GM23338 (cell line): ENCODE results near the gene SMOC1. TPM values are rescaled to one million over a fixed set of nuclear protein-coding genes. Genes with fewer than 3 reads are reported as not detected.

Source experiments
- ATAC-seq: fragments of 200-7000 bp; cut with Tn5 transposase; 3 replicates; pipeline ENCODE4 v1.9.1; 2020
- DNase-seq: peaks from one replicate; pipeline ENCODE4 v3.0.0-alpha.2; 2015; ENCODE audit warnings: low spot score
- H2AFZ ChIP-seq: fragments of 200-600 bp; sonication (generic); 2 replicates; pipeline ENCODE4 v1.8.0; 2016; ENCODE audit warnings: antibody characterized with exemption, mild to moderate bottlenecking, moderate library complexity
- H3F3A ChIP-seq: fragments of 200-600 bp; sonication (generic); replicated peaks from 2 replicates; pipeline ENCODE4 v1.8.0; 2017; ENCODE audit warnings: antibody characterized with exemption, mixed run types, low read depth
- H3K27ac ChIP-seq: fragments of 200-600 bp; sonication (generic); 2 replicates; pipeline ENCODE4 v1.6.1; 2016; ENCODE audit warnings: low read depth
- H3K27me3 ChIP-seq: fragments of 200-600 bp; sonication (generic); 2 replicates; pipeline ENCODE4 v1.8.0; 2016; ENCODE audit warnings: mild to moderate bottlenecking, mixed run types, moderate library complexity; ENCODE audit not compliant: insufficient read depth
- H3K36me3 ChIP-seq: fragments of 200-600 bp; sonication (generic); 2 replicates; pipeline ENCODE4 v1.8.0; 2016; ENCODE audit warnings: mild to moderate bottlenecking; ENCODE audit not compliant: insufficient read depth
- H3K4me1 ChIP-seq: fragments of 200-600 bp; sonication (generic); 2 replicates; pipeline ENCODE4 v1.8.0; 2016; ENCODE audit warnings: mild to moderate bottlenecking, moderate library complexity; ENCODE audit not compliant: insufficient read depth
- H3K4me2 ChIP-seq: fragments of 200-600 bp; sonication (generic); 2 replicates; pipeline ENCODE4 v1.7.1; 2017; ENCODE audit warnings: mixed run types
- H3K4me3 ChIP-seq: fragments of 200-600 bp; sonication (generic); 2 replicates; pipeline ENCODE4 v1.6.1; 2016; ENCODE audit warnings: mixed run types
- H3K79me2 ChIP-seq: fragments of 200-600 bp; sonication (generic); replicated peaks from 2 replicates; pipeline ENCODE4 v1.8.0; 2017; ENCODE audit warnings: mild to moderate bottlenecking; ENCODE audit not compliant: insufficient read depth
- H3K9me2 ChIP-seq: fragments of 200-600 bp; sonication (generic); 2 replicates; pipeline ENCODE4 v1.8.0; 2017; ENCODE audit not compliant: insufficient read depth
- H4K20me1 ChIP-seq: fragments of 200-600 bp; sonication (generic); replicated peaks from 2 replicates; pipeline ENCODE4 v1.8.0; 2017; ENCODE audit warnings: mild to moderate bottlenecking; ENCODE audit not compliant: insufficient read depth
- H3K27ac Mint-ChIP-seq: 2 replicates; pipeline ENCODE4 v1.8.0; 2020; ENCODE audit warnings: inconsistent platforms, mild to moderate bottlenecking, moderate library complexity, mixed read lengths
- H3K27me3 Mint-ChIP-seq: 3 replicates; pipeline ENCODE4 v1.8.0; 2022; ENCODE audit warnings: low read depth, mild to moderate bottlenecking, moderate library complexity, mixed read lengths, inconsistent platforms; ENCODE audit not compliant: insufficient read depth, poor library complexity
- H3K36me3 Mint-ChIP-seq: 3 replicates; pipeline ENCODE4 v1.8.0; 2021; ENCODE audit warnings: low read depth, mild to moderate bottlenecking, inconsistent platforms, moderate library complexity, mixed read lengths
- H3K4me1 Mint-ChIP-seq: 3 replicates; pipeline ENCODE4 v1.8.0; 2020; ENCODE audit warnings: mild to moderate bottlenecking, inconsistent platforms, mixed read lengths
- H3K4me3 Mint-ChIP-seq: 3 replicates; pipeline ENCODE4 v1.8.0; 2021; ENCODE audit warnings: moderate library complexity, mild to moderate bottlenecking, inconsistent platforms, mixed read lengths
- H3K9me3 Mint-ChIP-seq: 3 replicates; pipeline ENCODE4 v1.8.0; 2020; ENCODE audit warnings: moderate library complexity, mild to moderate bottlenecking, inconsistent platforms, mixed read lengths
- CREB1 ChIP-seq: fragments of 250-450 bp; sonication (Bioruptor Pico); IDR thresholded peaks from 2 replicates; pipeline ENCODE4 v1.5.0; 2020; ENCODE audit warnings: low read depth, mild to moderate bottlenecking, moderate library complexity
- EZH2phosphoT487 ChIP-seq: fragments of 200-600 bp; sonication (generic); IDR thresholded peaks from one replicate; pipeline ENCODE4 v1.8.1; 2018; ENCODE audit warnings: antibody characterized with exemption; ENCODE audit not compliant: unreplicated experiment
- JUNB ChIP-seq: IDR thresholded peaks from one replicate; pipeline ENCODE4 v1.6.1; 2016; ENCODE audit warnings: antibody characterized with exemption; ENCODE audit not compliant: unreplicated experiment
- NANOG ChIP-seq: IDR thresholded peaks from 2 replicates; pipeline ENCODE4 v1.6.1; 2016; ENCODE audit warnings: antibody characterized with exemption, borderline replicate concordance
- STAT1 ChIP-seq: IDR thresholded peaks from one replicate; pipeline ENCODE4 v1.6.1; 2016; ENCODE audit warnings: antibody characterized with exemption; ENCODE audit not compliant: unreplicated experiment
- ZNF114 ChIP-seq: fragments of 250-450 bp; sonication (Bioruptor Pico); IDR thresholded peaks from 2 replicates; pipeline ENCODE4 v1.5.0; 2020; ENCODE audit warnings: mild to moderate bottlenecking, moderate library complexity
- ZNF331 ChIP-seq: fragments of 250-450 bp; sonication (Bioruptor Pico); IDR thresholded peaks from 2 replicates; pipeline ENCODE4 v1.5.0; 2020; ENCODE audit warnings: low read depth, mild to moderate bottlenecking, moderate library complexity
- polyA plus RNA-seq: library from polyadenylated mRNA; unstranded; fragments of >200 nt; fragmentation: Nextera tagmentation; extraction: Ambion mirVana; gene quantifications from 2 replicates; pipeline ENCODE4 v1.2.1, GENCODE V29; 2016
- total RNA-seq: library from RNA; depleted of rRNA; stranded (reverse); fragments of >200 nt; shearing (Covaris generic); gene quantifications from 2 replicates; pipeline ENCODE4 v1.2.3, GENCODE V29; 2014
- TF ChIP-seq, protein P1 (sequence below): fragments of 250-450 bp; sonication (Bioruptor Pico); IDR thresholded peaks from 2 replicates; pipeline ENCODE4 v1.5.0; 2020; ENCODE audit warnings: mild to moderate bottlenecking, moderate library complexity

The SMOC1 gene
- total and polyA plus RNA-seq, 2 experiments from 2014 or later, result 0.79 to 1.6 TPM

DNA sequence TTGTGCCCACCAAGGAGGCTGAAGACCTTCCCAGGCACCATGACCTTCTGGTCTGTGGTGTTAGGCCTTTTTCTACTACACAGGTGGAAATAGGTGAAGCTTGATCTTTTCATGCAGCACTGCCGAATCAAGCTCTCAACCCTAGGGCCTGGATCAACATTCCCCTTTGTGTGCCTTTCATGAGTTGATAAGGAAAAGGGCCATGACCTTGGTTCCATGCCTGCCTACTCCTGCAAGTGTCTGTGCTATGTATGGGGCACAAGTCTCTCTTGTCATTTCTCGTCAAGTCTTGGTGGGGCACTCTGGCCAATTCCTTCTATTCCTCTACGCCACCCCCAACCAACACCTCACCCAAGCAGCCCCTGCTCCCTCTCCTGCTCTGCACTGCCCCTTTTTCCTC lies 155.0 kb downstream of the SMOC1 start:
- Mint-ChIP-seq H3K4me3 (no peak overlapping the region), H3K36me3 (no peaks in the 10 kb centered on the region), H3K4me1 (peaks cover 18% of the 10 kb centered on the region), H3K27me3 (peaks cover 5% of the 10 kb centered on the region), H3K9me3 (no peaks in the 10 kb centered on the region), H3K27ac (no peak overlapping the region; the same call in 1 of the 2 replicates)
- H4K20me1 ChIP-seq, result no peaks in the 10 kb centered on the region
- no peaks in the 10 kb centered on the region for H3K36me3 ChIP-seq
- DNase-seq (no peak), ATAC-seq (no peak)
- 0 out of 2 replicates have a peak, but pooled peaks cover 6% of the 10 kb centered on the region for H3K4me1 ChIP-seq
- no peaks in the 10 kb centered on the region for H3K27me3 ChIP-seq
- no peaks in the 10 kb centered on the region for H3K79me2 ChIP-seq
- no peak overlapping the region for H3K4me2 ChIP-seq
- H3F3A ChIP-seq, result no peaks in the 10 kb centered on the region
- no peak overlapping the region for H3K27ac ChIP-seq
- no peak overlapping the region for H3K4me3 ChIP-seq
- no peak overlapping the region for H2AFZ ChIP-seq
- peaks cover 15% of the 10 kb centered on the region for H3K9me2 ChIP-seq
- no peak for TF ChIP-seq EZH2phosphoT487
- TF ChIP-seq CREB1 (CRISPR knock-in tag), result no peak
- TF ChIP-seq ZNF114 (CRISPR knock-in tag), result no peak
- TF ChIP-seq STAT1, result no peak
- no peak for TF ChIP-seq ZNF331 (CRISPR knock-in tag)
- no peak for TF ChIP-seq JUNB
- TF ChIP-seq, protein P1, sequence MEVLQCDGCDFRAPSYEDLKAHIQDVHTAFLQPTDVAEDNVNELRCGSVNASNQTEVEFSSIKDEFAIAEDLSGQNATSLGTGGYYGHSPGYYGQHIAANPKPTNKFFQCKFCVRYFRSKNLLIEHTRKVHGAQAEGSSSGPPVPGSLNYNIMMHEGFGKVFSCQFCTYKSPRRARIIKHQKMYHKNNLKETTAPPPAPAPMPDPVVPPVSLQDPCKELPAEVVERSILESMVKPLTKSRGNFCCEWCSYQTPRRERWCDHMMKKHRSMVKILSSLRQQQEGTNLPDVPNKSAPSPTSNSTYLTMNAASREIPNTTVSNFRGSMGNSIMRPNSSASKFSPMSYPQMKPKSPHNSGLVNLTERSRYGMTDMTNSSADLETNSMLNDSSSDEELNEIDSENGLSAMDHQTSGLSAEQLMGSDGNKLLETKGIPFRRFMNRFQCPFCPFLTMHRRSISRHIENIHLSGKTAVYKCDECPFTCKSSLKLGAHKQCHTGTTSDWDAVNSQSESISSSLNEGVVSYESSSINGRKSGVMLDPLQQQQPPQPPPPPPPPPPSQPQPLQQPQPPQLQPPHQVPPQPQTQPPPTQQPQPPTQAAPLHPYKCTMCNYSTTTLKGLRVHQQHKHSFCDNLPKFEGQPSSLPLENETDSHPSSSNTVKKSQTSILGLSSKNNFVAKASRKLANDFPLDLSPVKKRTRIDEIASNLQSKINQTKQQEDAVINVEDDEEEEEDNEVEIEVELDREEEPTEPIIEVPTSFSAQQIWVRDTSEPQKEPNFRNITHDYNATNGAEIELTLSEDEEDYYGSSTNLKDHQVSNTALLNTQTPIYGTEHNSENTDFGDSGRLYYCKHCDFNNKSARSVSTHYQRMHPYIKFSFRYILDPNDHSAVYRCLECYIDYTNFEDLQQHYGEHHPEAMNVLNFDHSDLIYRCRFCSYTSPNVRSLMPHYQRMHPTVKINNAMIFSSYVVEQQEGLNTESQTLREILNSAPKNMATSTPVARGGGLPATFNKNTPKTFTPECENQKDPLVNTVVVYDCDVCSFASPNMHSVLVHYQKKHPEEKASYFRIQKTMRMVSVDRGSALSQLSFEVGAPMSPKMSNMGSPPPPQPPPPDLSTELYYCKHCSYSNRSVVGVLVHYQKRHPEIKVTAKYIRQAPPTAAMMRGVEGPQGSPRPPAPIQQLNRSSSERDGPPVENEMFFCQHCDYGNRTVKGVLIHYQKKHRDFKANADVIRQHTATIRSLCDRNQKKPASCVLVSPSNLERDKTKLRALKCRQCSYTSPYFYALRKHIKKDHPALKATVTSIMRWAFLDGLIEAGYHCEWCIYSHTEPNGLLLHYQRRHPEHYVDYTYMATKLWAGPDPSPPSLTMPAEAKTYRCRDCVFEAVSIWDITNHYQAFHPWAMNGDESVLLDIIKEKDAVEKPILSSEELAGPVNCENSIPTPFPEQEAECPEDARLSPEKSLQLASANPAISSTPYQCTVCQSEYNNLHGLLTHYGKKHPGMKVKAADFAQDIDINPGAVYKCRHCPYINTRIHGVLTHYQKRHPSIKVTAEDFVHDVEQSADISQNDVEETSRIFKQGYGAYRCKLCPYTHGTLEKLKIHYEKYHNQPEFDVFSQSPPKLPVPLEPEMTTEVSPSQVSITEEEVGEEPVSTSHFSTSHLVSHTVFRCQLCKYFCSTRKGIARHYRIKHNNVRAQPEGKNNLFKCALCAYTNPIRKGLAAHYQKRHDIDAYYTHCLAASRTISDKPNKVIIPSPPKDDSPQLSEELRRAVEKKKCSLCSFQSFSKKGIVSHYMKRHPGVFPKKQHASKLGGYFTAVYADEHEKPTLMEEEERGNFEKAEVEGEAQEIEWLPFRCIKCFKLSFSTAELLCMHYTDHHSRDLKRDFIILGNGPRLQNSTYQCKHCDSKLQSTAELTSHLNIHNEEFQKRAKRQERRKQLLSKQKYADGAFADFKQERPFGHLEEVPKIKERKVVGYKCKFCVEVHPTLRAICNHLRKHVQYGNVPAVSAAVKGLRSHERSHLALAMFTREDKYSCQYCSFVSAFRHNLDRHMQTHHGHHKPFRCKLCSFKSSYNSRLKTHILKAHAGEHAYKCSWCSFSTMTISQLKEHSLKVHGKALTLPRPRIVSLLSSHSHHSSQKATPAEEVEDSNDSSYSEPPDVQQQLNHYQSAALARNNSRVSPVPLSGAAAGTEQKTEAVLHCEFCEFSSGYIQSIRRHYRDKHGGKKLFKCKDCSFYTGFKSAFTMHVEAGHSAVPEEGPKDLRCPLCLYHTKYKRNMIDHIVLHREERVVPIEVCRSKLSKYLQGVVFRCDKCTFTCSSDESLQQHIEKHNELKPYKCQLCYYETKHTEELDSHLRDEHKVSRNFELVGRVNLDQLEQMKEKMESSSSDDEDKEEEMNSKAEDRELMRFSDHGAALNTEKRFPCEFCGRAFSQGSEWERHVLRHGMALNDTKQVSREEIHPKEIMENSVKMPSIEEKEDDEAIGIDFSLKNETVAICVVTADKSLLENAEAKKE (CRISPR knock-in tag), result no peak

DNA sequence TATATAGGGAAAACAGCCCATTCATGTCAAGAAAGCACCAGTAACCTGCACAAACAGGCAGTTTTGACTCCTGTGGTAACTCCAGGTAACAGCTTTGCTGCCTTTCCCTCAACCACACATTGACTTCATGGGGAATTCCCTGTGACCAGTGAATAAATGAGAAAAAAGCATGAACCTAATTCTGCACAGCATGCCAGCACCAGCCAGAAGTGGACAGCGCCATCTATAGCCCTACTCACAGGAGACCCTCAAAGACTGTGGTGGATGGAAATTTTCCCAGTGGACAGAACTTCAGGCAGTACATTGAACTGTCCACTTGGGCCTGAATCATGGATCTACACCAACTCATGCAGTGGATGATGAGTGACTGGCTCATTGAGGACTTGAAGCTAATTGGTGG lies 157.4 kb downstream of the SMOC1 start:
- H4K20me1 ChIP-seq, result no peaks in the 10 kb centered on the region
- Mint-ChIP-seq H3K4me3 (no peak overlapping the region), H3K27me3 (peaks cover 5% of the 10 kb centered on the region), H3K36me3 (no peaks in the 10 kb centered on the region), H3K9me3 (no peaks in the 10 kb centered on the region), H3K27ac (no peak overlapping the region), H3K4me1 (peaks cover 14% of the 10 kb centered on the region)
- no peak overlapping the region for H2AFZ ChIP-seq
- no peak overlapping the region for H3K27ac ChIP-seq
- peaks cover 18% of the 10 kb centered on the region for H3K9me2 ChIP-seq
- ATAC-seq (peak; percentile 50), DNase-seq (peak; percentile 46)
- H3K4me2 ChIP-seq, result no peak overlapping the region
- no peaks in the 10 kb centered on the region for H3K79me2 ChIP-seq
- no peaks in the 10 kb centered on the region for H3K27me3 ChIP-seq
- H3F3A ChIP-seq, result no peaks in the 10 kb centered on the region
- H3K36me3 ChIP-seq, result no peaks in the 10 kb centered on the region
- 0 out of 2 replicates have a peak, but pooled peaks cover 6% of the 10 kb centered on the region for H3K4me1 ChIP-seq
- H3K4me3 ChIP-seq, result no peak overlapping the region
- TF ChIP-seq, protein P1 (CRISPR knock-in tag), result no peak
- no peak for TF ChIP-seq NANOG
